ENCODE data around the gene DEAF1. TPM values are rescaled to one million over a fixed set of nuclear protein-coding genes. Genes with fewer than 3 reads are reported as not detected.

The DEAF1 gene
- total and polyA plus RNA-seq, 2 experiments from 2014 or later, result 35.0 to 38.5 TPM

DNA sequence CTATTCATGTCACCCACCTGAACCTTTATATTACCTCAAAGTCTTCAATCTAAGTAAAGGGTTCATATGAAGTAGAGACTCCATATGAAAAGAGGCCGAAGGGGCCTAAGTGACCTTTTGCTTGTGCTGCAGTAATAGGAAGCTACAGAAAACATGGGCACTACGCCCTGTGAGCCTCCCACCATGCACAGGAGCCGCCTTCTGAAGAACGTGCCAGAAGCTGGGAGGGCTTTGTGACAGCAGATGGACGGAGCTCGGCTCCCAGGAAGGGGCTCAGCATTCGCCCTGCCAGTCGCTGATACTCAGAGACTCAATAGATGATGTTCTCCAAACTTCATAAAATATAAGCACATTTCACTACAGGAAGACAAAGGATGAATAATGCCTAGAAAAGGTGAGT, 21.2 kb downstream of the DEAF1 start:
- no peaks in the 10 kb centered on the region for H4K20me1 ChIP-seq (ENCODE audit: insufficient read depth)
- 87 to 88% methylated on average over 8 of the region's 8 CpGs for WGBS, 2 experiments (ENCODE audit: low coverage in 1 of 2, low lambda C conversion rate in 2 of 2, missing lambda C conversion rate in 2 of 2)

GRCh38 chr11:665704-666281, 29.2 kb downstream of the DEAF1 start:
- Histone ChIP-seq H3K9ac (peak overlapping the region; percentile 64), H2AFZ (peak overlapping the region; percentile 45), H3K27ac (peak overlapping the region; percentile 74), H3K4me2 (ENCODE audit: unreplicated experiment) (peak overlapping the region; percentile 41), H3K4me3 (peak overlapping the region; percentile 29; the same call in 1 of the 2 replicates), H3K4me1 (ENCODE audit: insufficient read depth) (peaks cover 14% of the 10 kb centered on the region), H3K27me3 (replicated peaks; ENCODE audit: insufficient read depth) (no peaks in the 10 kb centered on the region), H3K36me3 (ENCODE audit: low read depth) (no peaks in the 10 kb centered on the region), H3K9me3 (ENCODE audit: low read depth) (no peaks in the 10 kb centered on the region), H4K20me1 (ENCODE audit: insufficient read depth) (no peaks in the 10 kb centered on the region), H3K9me2 (ENCODE audit: insufficient read depth) (no peaks in the 10 kb centered on the region), H3F3A (ENCODE audit: insufficient read depth) (peaks cover 10% of the 10 kb centered on the region), H3K79me2 (ENCODE audit: insufficient read depth) (peaks cover 17% of the 10 kb centered on the region)
- in situ Hi-C loops (cut with MboI), result no loop called here
- 18% methylated on average over 11 of the region's 11 CpGs for WGBS, 2 experiments (ENCODE audit: low coverage in 1 of 2, low lambda C conversion rate in 2 of 2, missing lambda C conversion rate in 2 of 2)
- no peak for TF ChIP-seq EZH2phosphoT487 (IDR thresholded peaks at IDR 0.05; ENCODE audit: insufficient read depth, low read depth)
- TF ChIP-seq EZH2 (IDR thresholded peaks at IDR 0.05; ENCODE audit: insufficient read depth, poor library complexity, severe bottlenecking), result no peak
- DNase-seq, result peak; percentile 91

More for the DNA sequence above, 21.2 kb downstream of the DEAF1 start:
- TF ChIP-seq EZH2phosphoT487 (IDR thresholded peaks at IDR 0.05; ENCODE audit: insufficient read depth, low read depth) (no peak), EZH2 (IDR thresholded peaks at IDR 0.05; ENCODE audit: insufficient read depth, poor library complexity, severe bottlenecking) (no peak)
- DNase-seq, result no peak
- Histone ChIP-seq H3K27ac (no peak overlapping the region), H3K27me3 (replicated peaks; ENCODE audit: insufficient read depth) (no peaks in the 10 kb centered on the region), H3K79me2 (ENCODE audit: insufficient read depth) (no peaks in the 10 kb centered on the region), H3K9me2 (ENCODE audit: insufficient read depth) (no peaks in the 10 kb centered on the region), H3K4me3 (no peak overlapping the region), H3K4me2 (ENCODE audit: unreplicated experiment) (no peak overlapping the region), H3K4me1 (ENCODE audit: insufficient read depth) (no peaks in the 10 kb centered on the region), H2AFZ (no peak overlapping the region), H3K9me3 (ENCODE audit: low read depth) (no peaks in the 10 kb centered on the region), H3K9ac (no peak overlapping the region), H3K36me3 (ENCODE audit: low read depth) (peaks cover 14% of the 10 kb centered on the region), H3F3A (ENCODE audit: insufficient read depth) (no peaks in the 10 kb centered on the region)
- in situ Hi-C loops (cut with MboI), result no loop called here

DNA sequence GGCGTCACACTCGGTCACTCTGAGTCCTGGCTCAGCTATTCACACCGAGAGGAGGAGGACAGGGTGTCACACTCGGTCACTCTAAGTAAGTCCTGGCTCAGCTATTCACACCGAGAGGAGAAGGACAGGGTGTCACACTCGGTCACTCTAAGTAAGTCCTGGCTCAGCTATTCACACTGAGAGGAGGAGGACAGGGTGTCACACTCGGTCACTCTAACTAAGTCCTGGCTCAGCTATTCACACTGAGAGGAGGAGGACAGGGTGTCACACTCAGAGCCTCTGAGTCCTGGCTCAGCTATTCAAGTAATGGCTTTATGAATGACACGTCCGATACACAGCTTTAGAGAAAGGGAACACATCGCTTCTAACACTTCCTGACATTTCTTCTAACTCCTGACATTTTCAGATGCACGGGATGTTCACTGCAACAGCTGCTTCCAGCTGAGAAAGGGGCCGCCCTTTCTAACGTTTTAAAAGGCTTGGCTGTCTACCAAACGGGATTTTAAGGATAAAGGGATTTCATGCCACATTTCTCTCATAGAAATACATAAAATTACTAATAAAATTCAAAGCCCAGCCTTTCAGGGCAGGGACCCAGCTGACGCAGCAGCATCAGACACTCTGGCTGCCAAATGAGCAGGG, 29.8 kb downstream of the DEAF1 start:
- no peak for TF ChIP-seq EZH2phosphoT487 (IDR thresholded peaks at IDR 0.05; ENCODE audit: insufficient read depth, low read depth)
- TF ChIP-seq EZH2 (IDR thresholded peaks at IDR 0.05; ENCODE audit: insufficient read depth, poor library complexity, severe bottlenecking), result no peak
- 47 to 50% methylated on average over 9 to 15 of the region's 15 CpGs for WGBS, 2 experiments (ENCODE audit: low coverage in 1 of 2, low lambda C conversion rate in 2 of 2, missing lambda C conversion rate in 2 of 2)
- Histone ChIP-seq H3K4me3 (peak overlapping the region; percentile 29; the same call in 1 of the 2 replicates), H3K27me3 (replicated peaks; ENCODE audit: insufficient read depth) (no peaks in the 10 kb centered on the region), H3K4me2 (ENCODE audit: unreplicated experiment) (peak overlapping the region; percentile 41), H2AFZ (peak overlapping the region; percentile 45; the same call in 1 of the 2 replicates), H3K9ac (peak overlapping the region; percentile 64), H3K9me3 (ENCODE audit: low read depth) (no peaks in the 10 kb centered on the region), H4K20me1 (ENCODE audit: insufficient read depth) (no peaks in the 10 kb centered on the region), H3K27ac (peak overlapping the region; percentile 74), H3K9me2 (ENCODE audit: insufficient read depth) (no peaks in the 10 kb centered on the region), H3F3A (ENCODE audit: insufficient read depth) (peaks cover 10% of the 10 kb centered on the region), H3K79me2 (ENCODE audit: insufficient read depth) (peaks cover 17% of the 10 kb centered on the region), H3K36me3 (ENCODE audit: low read depth) (no peaks in the 10 kb centered on the region), H3K4me1 (ENCODE audit: insufficient read depth) (peaks cover 14% of the 10 kb centered on the region)
- DNase-seq, result peak; percentile 51
- in situ Hi-C loops (cut with MboI), result no loop called here

GRCh38 chr11:662689-663274, 32.2 kb downstream of the DEAF1 start:
- 47 to 52% methylated on average over 15 of the region's 15 CpGs for WGBS, 2 experiments (ENCODE audit: low coverage in 1 of 2, low lambda C conversion rate in 2 of 2, missing lambda C conversion rate in 2 of 2)
- no peak overlapping the region for H3K4me2 ChIP-seq (ENCODE audit: unreplicated experiment)

More at GRCh38 chr11:662689-663274, 32.2 kb downstream of the DEAF1 start:
- Histone ChIP-seq H3K27me3 (replicated peaks; ENCODE audit: insufficient read depth) (no peaks in the 10 kb centered on the region), H3K4me1 (ENCODE audit: insufficient read depth) (peaks cover 14% of the 10 kb centered on the region), H3K79me2 (ENCODE audit: insufficient read depth) (peaks cover 17% of the 10 kb centered on the region), H3K4me3 (no peak overlapping the region), H3K36me3 (ENCODE audit: low read depth) (no peaks in the 10 kb centered on the region), H3K27ac (no peak overlapping the region), H3F3A (ENCODE audit: insufficient read depth) (peaks cover 10% of the 10 kb centered on the region), H2AFZ (no peak overlapping the region), H4K20me1 (ENCODE audit: insufficient read depth) (no peaks in the 10 kb centered on the region), H3K9me2 (ENCODE audit: insufficient read depth) (no peaks in the 10 kb centered on the region), H3K9ac (no peak overlapping the region), H3K9me3 (ENCODE audit: low read depth) (no peaks in the 10 kb centered on the region)
- in situ Hi-C loops (cut with MboI), result no loop called here
- DNase-seq, result peak; percentile 77
- TF ChIP-seq EZH2phosphoT487 (IDR thresholded peaks at IDR 0.05; ENCODE audit: insufficient read depth, low read depth) (no peak), EZH2 (IDR thresholded peaks at IDR 0.05; ENCODE audit: insufficient read depth, poor library complexity, severe bottlenecking) (no peak)

All from GM23248 (cell line).